BJ (cell line): ENCODE measurements around the gene RAD18. TPM values are rescaled to one million over a fixed set of nuclear protein-coding genes. Genes with fewer than 3 reads are reported as not detected.
A peak's percentile ranks its signal among the peaks of the same experiment; 100 is the strongest.

Source experiments
- CTCF ChIA-PET: fragments of 350-600 bp; formaldehyde crosslinking; extraction: SDS; loops from one replicate; lab custom pipeline; 2021; ENCODE audit warnings: antibody characterized with exemption, inconsistent platforms; lab: Yijun Ruan, JAX
- POLR2A ChIA-PET: fragments of 300-600 bp; sonication (Branson Sonifier 250); formaldehyde crosslinking; extraction: SDS; loops from one replicate; lab custom pipeline; 2021; ENCODE audit warnings: antibody characterized with exemption; lab: Charles Lee
- DNase-seq: peaks from one replicate; pipeline ENCODE4 v3.0.0-alpha.2; 2011; ENCODE audit warnings: low read depth
- H3K27me3 ChIP-seq: 2 replicates; pipeline ENCODE4 v1.6.0; 2011; ENCODE audit warnings: low read length; ENCODE audit not compliant: control insufficient read depth, insufficient read depth
- H3K36me3 ChIP-seq: 2 replicates; pipeline ENCODE4 v1.5.1; 2011; ENCODE audit warnings: low read length; ENCODE audit not compliant: control insufficient read depth, insufficient read depth
- H3K4me3 ChIP-seq: 2 replicates; pipeline ENCODE4 v1.5.1; 2011; ENCODE audit warnings: low read depth, mild to moderate bottlenecking, control low read depth, low read length
- CTCF ChIP-seq: IDR thresholded peaks from 2 replicates; pipeline ENCODE4 v1.5.1; 2011; ENCODE audit warnings: low read depth, mild to moderate bottlenecking, control low read depth, inconsistent platforms, low read length, moderate library complexity; ENCODE audit not compliant: insufficient read depth
- polyA plus RNA-seq: library from polyadenylated mRNA; depleted of rRNA; stranded (reverse); fragments of >200 nt; gene quantifications from 2 replicates; pipeline ENCODE4 v1.2.3, GENCODE V29; 2011

The RAD18 gene
- polyA plus RNA-seq, 1 experiment = 13.8 TPM

- Histone ChIP-seq H3K36me3 (no peaks in the 10 kb centered on the region), H3K4me3 (no peak overlapping the region), H3K27me3 (peaks cover 3% of the 10 kb centered on the region; the same call in 1 of the 2 replicates)
- TF ChIP-seq CTCF = no peak
- ChIA-PET CTCF (interaction anchor here (0.7 to 8.3 kb wide), 7 partner anchors 12 to 327 kb away, joined by 3 to 83 read pairs (median 4); partner anchors contain the start of genes OXTR and RAD18), POLR2A (no interaction called here)
- DNase-seq = no peak
Observed at GRCh38 chr3:8975081-8976020, 12.1 kb upstream of the RAD18 start.

- Histone ChIP-seq H3K27me3 (0 out of 2 replicates have a peak, but pooled peaks cover 3% of the 10 kb centered on the region), H3K4me3 (no peak overlapping the region), H3K36me3 (no peaks in the 10 kb centered on the region)
- CTCF ChIA-PET = interaction anchor here (0.9 to 8.3 kb wide), 5 partner anchors 11 to 328 kb away, joined by 3 to 83 read pairs (median 4); partner anchors contain the start of genes OXTR and RAD18
- no peak for DNase-seq
- POLR2A ChIA-PET = no interaction called here
- TF ChIP-seq CTCF = no peak
Observed at GRCh38 chr3:8974458-8974857, 11.2 kb upstream of the RAD18 start.

GRCh38 chr3:8972639-8973038 is 9.4 kb upstream of the RAD18 start:
- 0 out of 2 replicates have a peak, but pooled peaks cover 1% of the 10 kb centered on the region for H3K27me3 ChIP-seq
- no peak for TF ChIP-seq CTCF
- ChIA-PET CTCF (interaction anchor here (0.6 to 8.3 kb wide), 10 partner anchors 9 to 330 kb away, joined by 3 to 83 read pairs (median 8); partner anchors contain the start of gene OXTR), POLR2A (no interaction called here)
- no peak for DNase-seq
- no peaks in the 10 kb centered on the region for H3K36me3 ChIP-seq
- no peak overlapping the region for H3K4me3 ChIP-seq

- POLR2A ChIA-PET = no interaction called here
- Histone ChIP-seq H3K4me3 (no peak overlapping the region), H3K36me3 (no peaks in the 10 kb centered on the region), H3K27me3 (no peaks in the 10 kb centered on the region)
- DNase-seq = no peak
- peak; percentile 93 for TF ChIP-seq CTCF
- CTCF ChIA-PET = interaction anchor here (0.6 to 8.3 kb wide), 17 partner anchors 10 to 341 kb away, joined by 3 to 83 read pairs (median 4); partner anchors contain the start of gene OXTR
Observed at GRCh38 chr3:8970971-8971589, 7.8 kb upstream of the RAD18 start.

GRCh38 chr3:8969241-8969640 is 6.0 kb upstream of the RAD18 start:
- H3K36me3 ChIP-seq = no peaks in the 10 kb centered on the region
- CTCF ChIA-PET = interaction anchor here (0.7 to 7.0 kb wide), 12 partner anchors 14 to 336 kb away, joined by 3 to 49 read pairs (median 3); partner anchors contain the start of gene OXTR
- no peak for DNase-seq
- no peak for TF ChIP-seq CTCF
- POLR2A ChIA-PET = no interaction called here
- no peak overlapping the region for H3K4me3 ChIP-seq
- no peaks in the 10 kb centered on the region for H3K27me3 ChIP-seq
